ENCODE results near the gene STK32B. TPM values are rescaled to one million over a fixed set of nuclear protein-coding genes. Genes with fewer than 3 reads are reported as not detected.

The STK32B gene
- total and polyA plus RNA-seq, 2 of the 8 experiments (the other 6 are each of a cell fraction or from before 2014, with no cell fraction given), result 2.3 to 2.5 TPM

DNA sequence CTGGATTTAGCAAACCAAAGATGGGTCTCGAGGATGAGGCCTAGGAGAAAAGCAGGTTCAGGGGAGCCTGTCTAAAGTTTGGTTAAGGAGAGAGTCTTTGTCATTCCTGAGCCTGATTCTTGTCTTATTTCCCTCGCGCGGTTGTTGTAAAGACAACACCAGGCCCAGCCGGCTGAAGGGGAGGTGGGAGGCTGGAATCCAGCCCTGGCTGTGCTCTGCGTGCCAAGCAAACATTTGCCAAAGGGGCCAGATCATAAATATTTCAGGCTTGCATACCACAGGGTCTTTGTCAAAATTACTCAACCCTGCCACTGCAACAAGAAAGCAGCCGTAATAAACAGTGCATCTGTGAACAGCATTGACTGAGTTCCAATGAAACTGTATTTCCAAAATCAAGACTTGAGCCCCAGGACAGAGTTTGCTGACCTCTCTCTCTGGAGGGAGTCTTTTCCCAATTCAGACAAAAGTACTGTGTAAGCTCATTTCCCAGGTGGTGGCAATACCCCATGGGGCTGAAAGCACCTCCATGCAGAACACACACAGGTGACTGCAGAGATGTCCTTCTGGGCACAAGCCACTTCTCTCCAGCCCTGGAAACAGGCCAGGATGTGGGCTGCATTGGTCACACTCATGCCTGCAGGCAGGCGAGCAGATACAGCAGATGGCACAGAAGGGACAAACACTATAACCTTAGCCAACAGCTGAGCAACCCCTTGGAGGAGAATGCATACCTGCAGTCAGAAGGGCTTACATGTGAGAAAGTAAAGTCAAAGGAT is 320.3 kb downstream of the STK32B start (continued):
- TF ChIP-seq CHD7 (IDR thresholded peaks at IDR 0.05; ENCODE audit: insufficient replicate concordance, low read length) (no peak), MAX (IDR thresholded peaks at IDR 0.05) (no peak), EGR1 (IDR thresholded peaks at IDR 0.05; ENCODE audit: borderline replicate concordance, low read depth, low read length) (no peak), EZH2 (IDR thresholded peaks at IDR 0.05; ENCODE audit: low read depth, low read length, severe bottlenecking) (no peak), YY1 (IDR thresholded peaks at IDR 0.05; ENCODE audit: low read depth, low read length) (no peak), HDAC2 (IDR thresholded peaks at IDR 0.05; ENCODE audit: borderline replicate concordance in 1 of 2, low read depth in 2 of 2, low read length in 2 of 2) (no peak), FOSL1 (IDR thresholded peaks at IDR 0.05; ENCODE audit: insufficient read depth, low read depth, low read length) (no peak), E2F6 (IDR thresholded peaks at IDR 0.05) (no peak), SP1 (IDR thresholded peaks at IDR 0.05; ENCODE audit: low read depth, low read length) (no peak)

Measured in H1 (cell line).